CD14-positive monocyte (primary cell): ENCODE data around the gene CTRB1. TPM values are rescaled to one million over a fixed set of nuclear protein-coding genes. Genes with fewer than 3 reads are reported as not detected.
"Not testable (repeated sequence)": the region's sequence is repeated elsewhere in the genome, so short reads cannot be mapped to it uniquely, and the experiment has no call there.

Experiments used
- DNase-seq, 3 donors: peaks; one replicate each; pipeline ENCODE4 v3.0.0-alpha.2; 2011 to 2022
- H2AFZ ChIP-seq: 2 replicates; pipeline ENCODE4 v1.6.0; 2012; ENCODE audit warnings: mild to moderate bottlenecking, low read depth, low read length, inconsistent platforms; ENCODE audit not compliant: insufficient read depth, poor library complexity, severe bottlenecking
- H3K27ac ChIP-seq, 2 donors: 1 replicate in 1 of 2; 2 replicates in 1 of 2; pipeline ENCODE4 v1.5.1; 2012 to 2013; ENCODE audit warnings: low read length in 2 of 2, control low read depth in 1 of 2, inconsistent platforms in 1 of 2, low read depth in 1 of 2, mild to moderate bottlenecking in 1 of 2
- H3K27me3 ChIP-seq, 2 donors: one replicate each; pipeline versions ENCODE4 v1.6.0 to v1.6.1; 2011 to 2013; ENCODE audit warnings: low read length in 2 of 2; ENCODE audit not compliant: control insufficient read depth in 2 of 2, insufficient read depth in 2 of 2
- H3K36me3 ChIP-seq, 2 donors: replicated peaks in 1 of 2; 1 replicate in 1 of 2; 2 replicates in 1 of 2; pipeline versions ENCODE4 v1.5.1 to v1.6.1; 2012 to 2013; ENCODE audit warnings: low read length in 2 of 2, control low read depth in 1 of 2, inconsistent platforms in 1 of 2, mild to moderate bottlenecking in 1 of 2; ENCODE audit not compliant: insufficient read depth in 2 of 2, control insufficient read depth in 1 of 2
- H3K4me1 ChIP-seq, 2 donors: 1 replicate in 1 of 2; 2 replicates in 1 of 2; pipeline versions ENCODE4 v1.5.1 to v1.6.1; 2012 to 2013; ENCODE audit warnings: low read length in 2 of 2, control low read depth in 1 of 2, inconsistent platforms in 1 of 2, mild to moderate bottlenecking in 1 of 2, moderate library complexity in 1 of 2; ENCODE audit not compliant: insufficient read depth in 2 of 2, control insufficient read depth in 1 of 2
- H3K4me2 ChIP-seq: replicated peaks from 2 replicates; pipeline ENCODE3; 2012; ENCODE audit warnings: low read length, moderate library complexity, mild to moderate bottlenecking; ENCODE audit not compliant: poor library complexity, severe bottlenecking; ENCODE audit errors: extremely low read depth
- H3K4me3 ChIP-seq, 3 experiments: fragments of 200-600 bp in 1 of 3; sonication (generic) in 1 of 3; replicated peaks in 1 of 3; 1 replicate in 2 of 3; 2 replicates in 1 of 3; pipeline ENCODE4 v1.5.1; 2011 to 2013; ENCODE audit warnings: low read length in 3 of 3, mild to moderate bottlenecking in 3 of 3, control low read depth in 2 of 3, low read depth in 2 of 3, inconsistent platforms in 1 of 3, moderate library complexity in 1 of 3
- H3K79me2 ChIP-seq: 2 replicates; pipeline ENCODE4 v1.6.0; 2012; ENCODE audit warnings: mild to moderate bottlenecking, control low read depth, inconsistent platforms, low read length, moderate library complexity; ENCODE audit not compliant: insufficient read depth
- H3K9ac ChIP-seq: 2 replicates; pipeline ENCODE4 v1.6.0; 2017; ENCODE audit warnings: low read length, mild to moderate bottlenecking; ENCODE audit not compliant: insufficient read depth, poor library complexity, severe bottlenecking
- H3K9me3 ChIP-seq, 2 donors: replicated peaks in 1 of 2; 1 replicate in 1 of 2; 2 replicates in 1 of 2; pipeline versions ENCODE4 v1.5.1 to v1.6.1; 2012 to 2013; ENCODE audit warnings: low read length in 2 of 2, control low read depth in 1 of 2; ENCODE audit not compliant: control insufficient read depth in 1 of 2, insufficient read depth in 1 of 2
- H4K20me1 ChIP-seq: 2 replicates; pipeline ENCODE4 v1.6.0; 2012; ENCODE audit warnings: mild to moderate bottlenecking, low read length, control low read depth, moderate library complexity; ENCODE audit not compliant: insufficient read depth
- H3K27ac Mint-ChIP-seq, 7 donors: one replicate each; pipeline ENCODE4 v1.8.0; 2020; ENCODE audit warnings: mild to moderate bottlenecking in 7 of 7, mixed read lengths in 7 of 7, moderate library complexity in 6 of 7, inconsistent platforms in 2 of 7
- H3K27me3 Mint-ChIP-seq, 3 donors: one replicate each; pipeline ENCODE4 v1.8.0; 2021 to 2022; ENCODE audit warnings: low read depth in 3 of 3, mild to moderate bottlenecking in 3 of 3, mixed read lengths in 3 of 3, moderate library complexity in 3 of 3, inconsistent platforms in 1 of 3
- H3K36me3 Mint-ChIP-seq, 2 donors: one replicate each; pipeline ENCODE4 v1.8.0; 2020; ENCODE audit warnings: mixed read lengths in 2 of 2, inconsistent platforms in 1 of 2, mild to moderate bottlenecking in 1 of 2
- H3K4me1 Mint-ChIP-seq: one replicate; pipeline ENCODE4 v1.8.0; 2020; ENCODE audit warnings: mild to moderate bottlenecking, mixed read lengths
- H3K4me3 Mint-ChIP-seq, 2 donors: one replicate each; pipeline ENCODE4 v1.8.0; 2020; ENCODE audit warnings: mild to moderate bottlenecking in 2 of 2, mixed read lengths in 2 of 2, moderate library complexity in 1 of 2
- H3K9me3 Mint-ChIP-seq, 7 donors: one replicate each; pipeline ENCODE4 v1.8.0; 2020 to 2022; ENCODE audit warnings: mixed read lengths in 7 of 7, mild to moderate bottlenecking in 6 of 7, moderate library complexity in 6 of 7, inconsistent platforms in 2 of 7
- CTCF ChIP-seq: fragments of 200-600 bp; IDR thresholded peaks from one replicate; pipeline ENCODE4 v1.8.0; 2022; ENCODE audit warnings: antibody characterized with exemption, mild to moderate bottlenecking
- WGBS: methylation state at CpG from one replicate; pipeline ENCODE4 v1.1.5; 2013; ENCODE audit warnings: missing lambda C conversion rate; ENCODE audit not compliant: insufficient coverage; 5-methylcytosine and 5-hydroxymethylcytosine counted together
- intact Hi-C, 2 donors: fragments of 100-400 bp; cut with micrococcal nuclease; formaldehyde crosslinking; loops; one replicate each; pipeline versions ENCODE4 v1.15.0 to v1.15.1; 2023
- polyA plus RNA-seq, 3 donors: library from polyadenylated mRNA; depleted of rRNA in 1 of 3; unstranded in 2 of 3; stranded (reverse) in 1 of 3; fragments of 300-500 nt in 2 of 3; fragments of >200 nt in 1 of 3; fragmentation: Illumina TruSeq in 2 of 3; gene quantifications; 1 replicate in 2 of 3; 2 replicates in 1 of 3; pipeline ENCODE4 v1.2.3, GENCODE V29; 2012 to 2021

The CTRB1 gene
- polyA plus RNA-seq, 3 donors = not detected

GRCh38 chr16:75209944-75210343 is 8.8 kb upstream of the CTRB1 start:
- no peak overlapping the region for H3K4me3 ChIP-seq
- H3K4me1 ChIP-seq = no peaks in the 10 kb centered on the region
- no peak overlapping the region for H3K4me2 ChIP-seq
- Mint-ChIP-seq H3K27me3 (peaks cover 33 to 57% (median 34%) of the 10 kb centered on the region in 3 donors), H3K36me3 (no peaks in the 10 kb centered on the region), H3K4me3 (no peak overlapping the region), H3K4me1 (no peaks in the 10 kb centered on the region), H3K27ac (no peak overlapping the region), H3K9me3 (peaks cover 0 to 5% (median 0%) of the 10 kb centered on the region in 7 donors)
- no peaks in the 10 kb centered on the region for H3K79me2 ChIP-seq
- no peak for DNase-seq
- H2AFZ ChIP-seq = no peak overlapping the region
- no peaks in the 10 kb centered on the region for H3K36me3 ChIP-seq
- no peak for TF ChIP-seq CTCF
- intact Hi-C loops = no loop called here
- no peak overlapping the region for H3K9ac ChIP-seq
- no peaks in the 10 kb centered on the region for H3K9me3 ChIP-seq
- 86% methylated on average over 1 of the region's 5 CpGs for WGBS
- H4K20me1 ChIP-seq = no peaks in the 10 kb centered on the region
- peaks cover 0 to 8% of the 10 kb centered on the region in 2 donors for H3K27me3 ChIP-seq
- H3K27ac ChIP-seq = no peak overlapping the region

GRCh38 chr16:75211286-75211685 is 7.5 kb upstream of the CTRB1 start:
- H3K27me3 ChIP-seq, H3K9me3 ChIP-seq, H4K20me1 ChIP-seq, H3K27ac ChIP-seq, DNase-seq, H3K4me1 ChIP-seq, H3K4me3 Mint-ChIP-seq, H3K4me3 ChIP-seq, H3K9ac ChIP-seq, intact Hi-C loops, H3K36me3 Mint-ChIP-seq, H3K79me2 ChIP-seq, H3K4me1 Mint-ChIP-seq, H2AFZ ChIP-seq, H3K36me3 ChIP-seq, H3K9me3 Mint-ChIP-seq, H3K4me2 ChIP-seq, H3K27ac Mint-ChIP-seq: not testable (repeated sequence)
- peaks cover 36 to 59% (median 36%) of the 10 kb centered on the region in 3 donors for H3K27me3 Mint-ChIP-seq
- 100% methylated on average over 5 of the region's 10 CpGs for WGBS
